ENCODE measurements around the gene TUBA8. TPM values are rescaled to one million over a fixed set of nuclear protein-coding genes. Genes with fewer than 3 reads are reported as not detected.

TUBA8 gene
- total and polyA plus RNA-seq, 2 donors (not counting 1 experiment from before 2014, with no cell fraction given) = 0.60 to 0.83 TPM

- Histone ChIP-seq H2AFZ (ENCODE audit: low read length) (no peak overlapping the region), H4K20me1 (ENCODE audit: control insufficient read depth, extremely low read depth, insufficient read depth, low read length) (no peaks in the 10 kb centered on the region), H3K4me3 (replicated peaks in 1 of 4; ENCODE audit: control extremely low read depth in 1 of 4, insufficient read depth in 1 of 4, low read depth in 3 of 4, low read length in 4 of 4) (no peak overlapping the region), H3K36me3 (ENCODE audit: control insufficient read depth, insufficient read depth, low read length) (peaks cover 7% of the 10 kb centered on the region), H3K79me2 (ENCODE audit: control insufficient read depth, insufficient read depth, low read length) (no peaks in the 10 kb centered on the region), H3K9ac (ENCODE audit: insufficient read depth, low read length) (no peak overlapping the region), H3K4me2 (ENCODE audit: extremely low read depth, insufficient read depth, low read length) (no peak overlapping the region), H3K9me3 (ENCODE audit: control insufficient read depth, insufficient read depth, low read depth, low read length) (no peaks in the 10 kb centered on the region), H3K4me1 (ENCODE audit: control insufficient read depth, extremely low read depth, insufficient read depth, low read length) (no peaks in the 10 kb centered on the region), H3K27me3 (ENCODE audit: control insufficient read depth, insufficient read depth, low read length) (no peaks in the 10 kb centered on the region), H3K27ac (ENCODE audit: insufficient read depth, low read length) (no peak overlapping the region)
- DNase-seq (ENCODE audit: low read depth in 2 of 2) = no peak
- no peak for TF ChIP-seq CTCF (conservative IDR thresholded peaks at IDR 0.05 in 1 of 2, IDR thresholded peaks at IDR 0.05 in 1 of 2; ENCODE audit: low read depth in 1 of 2, low read length in 2 of 2)
- TF ChIP-seq EZH2 (IDR thresholded peaks at IDR 0.05; ENCODE audit: low read length, missing control alignments) = no peak
Measured at GRCh38 chr22:18090286-18090685, 20.3 kb upstream of the TUBA8 start.

GRCh38 chr22:18091478-18091877 is 19.1 kb upstream of the TUBA8 start:
- Histone ChIP-seq H3K4me1 (ENCODE audit: control insufficient read depth, extremely low read depth, insufficient read depth, low read length) (no peaks in the 10 kb centered on the region), H3K27me3 (ENCODE audit: control insufficient read depth, insufficient read depth, low read length) (no peaks in the 10 kb centered on the region), H4K20me1 (ENCODE audit: control insufficient read depth, extremely low read depth, insufficient read depth, low read length) (no peaks in the 10 kb centered on the region), H3K4me3 (replicated peaks in 1 of 4; ENCODE audit: control extremely low read depth in 1 of 4, insufficient read depth in 1 of 4, low read depth in 3 of 4, low read length in 4 of 4) (peak overlapping the region in 3 of 4 experiments; percentile 0 to 48 (median 31)), H3K4me2 (ENCODE audit: extremely low read depth, insufficient read depth, low read length) (peak overlapping the region; percentile 90), H3K27ac (ENCODE audit: insufficient read depth, low read length) (peak overlapping the region; percentile 86), H3K9me3 (ENCODE audit: control insufficient read depth, insufficient read depth, low read depth, low read length) (no peaks in the 10 kb centered on the region), H3K9ac (ENCODE audit: insufficient read depth, low read length) (peak overlapping the region; percentile 66), H3K36me3 (ENCODE audit: control insufficient read depth, insufficient read depth, low read length) (peaks cover 7% of the 10 kb centered on the region), H2AFZ (ENCODE audit: low read length) (no peak overlapping the region), H3K79me2 (ENCODE audit: control insufficient read depth, insufficient read depth, low read length) (no peaks in the 10 kb centered on the region)
- TF ChIP-seq EZH2 (IDR thresholded peaks at IDR 0.05; ENCODE audit: low read length, missing control alignments) (no peak), CTCF (conservative IDR thresholded peaks at IDR 0.05 in 1 of 2, IDR thresholded peaks at IDR 0.05 in 1 of 2; ENCODE audit: low read depth in 1 of 2, low read length in 2 of 2) (no peak)
- DNase-seq (ENCODE audit: low read depth in 2 of 2) = no peak

GRCh38 chr22:18091916-18092526 is 18.6 kb upstream of the TUBA8 start:
- H4K20me1 ChIP-seq (ENCODE audit: control insufficient read depth, extremely low read depth, insufficient read depth, low read length) = no peaks in the 10 kb centered on the region
- peak overlapping the region; percentile 75 for H2AFZ ChIP-seq (ENCODE audit: low read length)
- peak; percentile 68 to 72 for DNase-seq (ENCODE audit: low read depth in 2 of 2)
- no peaks in the 10 kb centered on the region for H3K79me2 ChIP-seq (ENCODE audit: control insufficient read depth, insufficient read depth, low read length)
- peaks cover 6% of the 10 kb centered on the region for H3K36me3 ChIP-seq (ENCODE audit: control insufficient read depth, insufficient read depth, low read length)
- H3K4me1 ChIP-seq (ENCODE audit: control insufficient read depth, extremely low read depth, insufficient read depth, low read length) = no peaks in the 10 kb centered on the region
- peak overlapping the region; percentile 86 for H3K27ac ChIP-seq (ENCODE audit: insufficient read depth, low read length)
- H3K9me3 ChIP-seq (ENCODE audit: control insufficient read depth, insufficient read depth, low read depth, low read length) = no peaks in the 10 kb centered on the region
- peak overlapping the region; percentile 90 for H3K4me2 ChIP-seq (ENCODE audit: extremely low read depth, insufficient read depth, low read length)
- peak overlapping the region; percentile 0 to 48 (median 26) for H3K4me3 ChIP-seq (replicated peaks in 1 of 4; ENCODE audit: control extremely low read depth in 1 of 4, insufficient read depth in 1 of 4, low read depth in 3 of 4, low read length in 4 of 4)
- TF ChIP-seq EZH2 (IDR thresholded peaks at IDR 0.05; ENCODE audit: low read length, missing control alignments) (no peak), CTCF (conservative IDR thresholded peaks at IDR 0.05 in 1 of 2, IDR thresholded peaks at IDR 0.05 in 1 of 2; ENCODE audit: low read depth in 1 of 2, low read length in 2 of 2) (peak; percentile 8 to 11)
- no peaks in the 10 kb centered on the region for H3K27me3 ChIP-seq (ENCODE audit: control insufficient read depth, insufficient read depth, low read length)
- H3K9ac ChIP-seq (ENCODE audit: insufficient read depth, low read length) = peak overlapping the region; percentile 66

Measured in fibroblast of lung (primary cell).